Aortic smooth muscle cell (primary cell): ENCODE data around the gene NR2C2. TPM values are rescaled to one million over a fixed set of nuclear protein-coding genes. Genes with fewer than 3 reads are reported as not detected.

ENCODE experiments used
- total RNA-seq: library from RNA; depleted of rRNA; stranded (reverse); fragments of >200 nt; gene quantifications from 2 replicates; pipeline ENCODE4 v1.2.3, GENCODE V29; 2014

NR2C2 gene
- 18.2 and 21.0 TPM in 2 replicates for total RNA-seq

GRCh38 chr3:14947100-14947885 is at the start of gene NR2C2:
Gene NR2C2, plus strand, starts transcription at chr3:14947583. Its CDS starts 56,332 bp downstream, at chr3:15003915.

GRCh38 chr3:15064835-15065549 is 117.6 kb downstream of the NR2C2 start, which contains the start of gene MRPS25:
Gene MRPS25, minus strand, starts transcription at chr3:15065315. Its CDS starts 121 bp downstream, at chr3:15065194.

Other genes starting within 250 kb of the NR2C2 start
- gene FGD5, start 128.6 kb upstream of the NR2C2 start, total RNA-seq = 2.6 and 5.4 TPM in 2 replicates
- 10.4 and 11.0 TPM in 2 replicates for gene MRPS25, start 117.7 kb downstream of the NR2C2 start, total RNA-seq
- 23.9 and 25.9 TPM in 2 replicates for gene RBSN, start 151.6 kb downstream of the NR2C2 start, total RNA-seq